Inflammatory macrophage (primary cell): Measurements from ENCODE around the gene TMEM244.
"Not testable (repeated sequence)": the region's sequence is repeated elsewhere in the genome, so short reads cannot be mapped to it uniquely, and the experiment has no call there.

ENCODE experiments used
- DNase-seq, 2 donors: peaks; one replicate each; pipeline ENCODE4 v3.0.0-alpha.2; 2020 to 2022
- total RNA-seq, 18 experiments: gene quantifications; one replicate each; lab custom pipeline; 2026; ENCODE audit warnings: mixed read lengths in 6 of 18, inconsistent platforms in 2 of 18; lab: John Stamatoyannopoulos, UW

TMEM244 gene
- total RNA-seq, result 0 reads per million in 18 experiments

- DNase-seq, result no peak
Observed at GRCh38 chr6:129860908-129861665, at the start of gene TMEM244. TSS of gene TMEM244 (minus strand) at chr6:129861315. CDS start at chr6:129861188, 127 bp downstream.

- DNase-seq, result no peak
Observed at GRCh38 chr6:129908858-129909257, 47.7 kb upstream of the TMEM244 start.

GRCh38 chr6:129908356-129908755, 47.2 kb upstream of the TMEM244 start:
- peak; percentile 41 to 46 for DNase-seq

GRCh38 chr6:129906515-129907077, 45.5 kb upstream of the TMEM244 start:
- no peak for DNase-seq

- no peak for DNase-seq
Observed at GRCh38 chr6:129903082-129903481, 42.0 kb upstream of the TMEM244 start.

- no peak for DNase-seq
Observed at GRCh38 chr6:129902681-129903080, 41.6 kb upstream of the TMEM244 start.

- DNase-seq, result no peak
Observed at GRCh38 chr6:129901910-129902309, 40.8 kb upstream of the TMEM244 start.

- peak in 1 of 2 donors; percentile 65 for DNase-seq
Observed at GRCh38 chr6:129895692-129896091, 34.6 kb upstream of the TMEM244 start.

- DNase-seq, result peak; percentile 69 to 76
Observed at GRCh38 chr6:129894921-129895320, 33.8 kb upstream of the TMEM244 start.

- DNase-seq, result peak; percentile 15 to 64
Observed at GRCh38 chr6:129893640-129894039, 32.5 kb upstream of the TMEM244 start.

- DNase-seq, result no peak
Observed at GRCh38 chr6:129890701-129891100, 29.6 kb upstream of the TMEM244 start.

- DNase-seq, result peak in 1 of 2 donors; percentile 13
Observed at GRCh38 chr6:129890164-129890563, 29.0 kb upstream of the TMEM244 start.

GRCh38 chr6:129889580-129889979, 28.5 kb upstream of the TMEM244 start:
- peak; percentile 61 to 77 for DNase-seq

GRCh38 chr6:129886401-129887155, 25.5 kb upstream of the TMEM244 start:
- DNase-seq, result no peak

GRCh38 chr6:129884211-129884610, 23.1 kb upstream of the TMEM244 start:
- no peak for DNase-seq

- no peak for DNase-seq
Observed at GRCh38 chr6:129882510-129883023, 21.5 kb upstream of the TMEM244 start.

- not testable (repeated sequence) for DNase-seq
Observed at GRCh38 chr6:129877894-129878293, 16.8 kb upstream of the TMEM244 start.

- DNase-seq, result peak; percentile 43 to 61
Observed at GRCh38 chr6:129875610-129876520, 14.8 kb upstream of the TMEM244 start.

GRCh38 chr6:129874837-129875236, 13.7 kb upstream of the TMEM244 start:
- DNase-seq, result no peak

- no peak for DNase-seq
Observed at GRCh38 chr6:129872586-129872985, 11.5 kb upstream of the TMEM244 start.

GRCh38 chr6:129871221-129871620, 10.1 kb upstream of the TMEM244 start:
- no peak for DNase-seq

GRCh38 chr6:129867403-129867802, 6.3 kb upstream of the TMEM244 start:
- no peak for DNase-seq
